ENCODE measurements around the gene PDF.
"Not testable (repeated sequence)": the region's sequence is repeated elsewhere in the genome, so short reads cannot be mapped to it uniquely, and the experiment has no call there.

The PDF gene

DNA sequence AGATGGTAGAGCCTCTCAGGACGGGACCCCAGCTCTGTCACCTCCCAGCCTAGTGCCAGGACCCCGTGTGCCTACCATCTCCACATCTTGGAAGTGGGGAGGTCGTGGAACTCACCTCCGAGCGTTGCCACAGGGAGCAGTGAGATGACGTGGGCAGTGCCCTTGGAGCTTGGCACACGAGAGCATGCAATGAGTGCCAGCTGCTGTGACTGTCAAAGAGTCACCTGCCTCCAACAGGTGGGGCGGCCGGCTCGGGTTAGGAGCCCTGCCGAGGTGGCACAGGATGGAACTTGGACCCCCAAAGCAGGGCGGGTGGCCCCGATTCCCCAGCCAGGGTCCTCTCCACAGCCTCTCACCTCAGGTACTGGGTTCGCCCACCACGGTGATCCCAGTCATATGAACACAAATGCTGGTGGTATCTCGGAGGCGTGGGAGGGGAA lies 13.8 kb downstream of the PDF start:
- DNase-seq (ENCODE audit: low read depth), result no peak

DNA sequence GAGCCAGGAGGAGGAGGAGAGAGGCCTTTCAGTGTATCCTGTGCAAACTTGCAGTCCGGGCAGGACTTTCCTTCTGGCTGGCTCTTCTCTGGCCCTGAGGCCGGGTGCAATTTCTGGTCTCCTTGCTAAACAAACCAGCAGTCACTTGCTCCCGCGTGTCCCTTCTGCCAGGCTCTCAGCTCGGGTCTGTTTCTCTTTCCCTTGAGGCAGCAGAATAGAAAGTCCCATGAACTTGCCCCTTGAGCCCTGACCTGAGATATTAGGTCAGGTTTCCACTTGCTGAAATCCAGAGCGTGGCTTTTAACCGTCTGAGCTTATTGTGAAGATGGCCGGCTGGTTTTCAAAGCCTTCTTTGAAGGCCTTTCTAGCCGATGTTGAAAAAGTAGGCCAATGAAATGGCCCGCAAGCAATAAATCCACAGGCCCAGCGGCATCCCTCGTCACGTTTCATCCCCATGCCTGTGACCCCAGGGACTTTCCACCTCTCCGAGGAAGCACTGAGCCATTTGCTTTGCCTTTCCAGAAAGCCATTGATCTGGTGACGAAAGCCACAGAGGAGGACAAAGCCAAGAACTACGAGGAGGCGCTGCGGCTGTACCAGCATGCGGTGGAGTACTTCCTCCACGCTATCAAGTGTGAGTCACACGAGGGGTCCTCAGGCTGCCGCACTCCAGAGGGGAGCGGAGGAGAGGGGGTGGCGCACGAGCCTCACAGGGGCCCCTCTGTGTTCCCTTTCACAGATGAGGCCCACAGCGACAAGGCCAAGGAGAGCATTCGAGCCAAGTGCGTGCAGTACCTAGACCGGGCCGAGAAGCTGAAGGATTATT lies 14.7 kb downstream of the PDF start:
- no peak for DNase-seq (ENCODE audit: low read depth)

- DNase-seq (ENCODE audit: low read depth), result no peak
Observed at GRCh38 chr16:69314534-69314933, 15.9 kb downstream of the PDF start.

- no peak for DNase-seq (ENCODE audit: low read depth)
Observed at GRCh38 chr16:69313469-69313868, 16.9 kb downstream of the PDF start.

DNA sequence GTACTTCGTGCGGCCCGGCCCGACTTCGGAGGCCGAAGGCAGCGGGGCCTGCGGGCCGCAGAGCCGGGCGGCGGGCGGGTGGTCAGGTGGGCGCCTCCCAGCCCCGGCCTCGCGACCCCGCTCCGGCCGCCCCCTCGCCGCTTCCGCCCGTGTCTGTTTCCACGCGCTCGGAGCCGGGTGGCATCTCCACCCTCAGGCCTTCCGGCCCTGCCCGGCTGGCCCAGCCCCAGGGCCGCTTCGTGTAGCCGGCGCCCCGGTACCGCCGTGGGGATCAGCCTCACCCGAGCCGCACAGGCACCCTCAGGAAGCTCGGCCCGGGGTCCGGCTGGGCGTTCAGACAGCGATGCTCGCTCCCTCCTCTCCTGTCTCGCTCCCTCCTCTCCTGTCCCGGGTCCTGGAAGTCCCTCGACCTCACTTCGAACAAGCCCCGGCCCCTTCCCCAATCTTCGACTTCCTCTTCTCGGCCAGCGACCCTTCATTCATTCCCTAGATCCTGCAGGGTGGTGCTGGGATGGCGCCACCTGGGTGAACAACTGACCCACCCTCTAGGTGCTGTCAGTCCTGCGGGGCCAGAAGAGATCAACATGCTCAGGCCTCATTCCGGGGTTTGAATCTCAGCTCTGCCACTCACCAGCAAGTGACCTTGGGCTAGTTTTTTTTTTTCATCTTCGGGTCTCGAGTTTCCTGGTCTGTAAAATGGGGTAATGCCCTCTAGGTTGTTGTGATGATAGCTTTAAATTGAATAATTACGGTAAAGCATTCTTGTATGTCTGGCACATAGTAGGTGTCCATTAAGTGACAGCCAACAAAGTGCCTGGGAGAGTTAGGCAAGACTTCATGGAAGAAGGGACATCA lies 18.6 kb downstream of the PDF start:
- peak; percentile 36 for DNase-seq (ENCODE audit: low read depth)

GRCh38 chr16:69310653-69311532 lies 19.5 kb downstream of the PDF start, which contains the start of gene VPS4A:
VPS4A (plus strand) TSS chr16:69311350; CDS start chr16:69311512, 162 bp downstream.
- DNase-seq (ENCODE audit: low read depth), result peak; percentile 95

DNA sequence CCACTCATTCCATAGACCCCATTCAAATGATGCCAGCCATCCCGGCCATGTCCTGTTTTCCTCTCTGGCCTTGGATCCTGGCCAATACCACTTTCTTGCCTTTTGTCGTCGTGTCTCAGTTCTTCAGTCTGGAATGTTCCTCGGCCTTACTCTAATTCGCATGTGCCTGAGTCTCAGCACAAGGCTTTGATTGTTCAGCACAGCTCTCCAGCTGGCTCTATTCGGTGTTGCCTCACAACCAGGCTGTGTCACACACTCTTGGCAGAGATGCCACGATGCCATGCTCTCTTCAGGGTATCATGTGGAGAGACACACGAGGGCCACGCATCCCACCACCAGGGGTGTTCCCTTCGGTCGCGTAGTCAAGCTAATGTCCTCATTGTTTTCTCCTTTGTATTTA lies 21.1 kb downstream of the PDF start:
- no peak for DNase-seq (ENCODE audit: low read depth)

DNA sequence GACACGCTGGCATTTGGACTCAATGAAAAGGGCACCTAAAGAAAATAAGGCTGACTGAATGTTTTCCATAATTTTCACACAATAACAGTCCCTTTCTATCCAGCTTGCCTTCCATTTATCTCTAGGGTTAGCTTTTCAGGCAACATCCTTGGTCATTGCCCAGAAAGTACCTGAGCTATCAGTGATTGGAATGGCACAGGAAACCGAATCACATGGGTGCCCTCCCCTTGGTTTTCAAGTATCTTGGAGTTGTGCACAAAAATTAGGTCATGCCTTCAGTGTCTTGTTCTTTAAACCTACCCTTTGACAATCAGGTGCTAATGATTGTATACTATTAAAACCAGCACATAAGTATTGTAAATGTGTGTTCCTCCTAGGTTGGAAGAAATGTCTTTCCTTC lies 22.5 kb downstream of the PDF start:
- no peak for DNase-seq (ENCODE audit: low read depth)

DNA sequence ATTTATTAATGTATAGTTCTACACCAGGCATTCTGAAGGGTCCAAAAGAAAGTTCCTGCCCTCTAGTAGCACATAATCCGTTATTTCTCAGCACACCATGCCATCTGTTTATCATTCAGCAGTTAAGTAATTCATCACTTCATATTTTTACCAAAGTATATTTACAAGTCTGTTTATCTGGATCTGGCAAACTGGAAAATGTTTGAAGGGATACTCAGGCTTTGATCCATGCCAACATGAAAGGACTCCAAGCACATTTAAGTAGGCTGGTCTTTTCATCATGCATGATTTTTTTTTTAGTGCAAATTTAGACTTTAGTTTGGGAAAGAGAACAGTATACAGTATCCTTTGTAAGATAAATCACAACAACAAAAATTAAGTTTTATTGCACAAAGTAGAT lies 23.3 kb downstream of the PDF start:
- DNase-seq (ENCODE audit: low read depth), result no peak

DNA sequence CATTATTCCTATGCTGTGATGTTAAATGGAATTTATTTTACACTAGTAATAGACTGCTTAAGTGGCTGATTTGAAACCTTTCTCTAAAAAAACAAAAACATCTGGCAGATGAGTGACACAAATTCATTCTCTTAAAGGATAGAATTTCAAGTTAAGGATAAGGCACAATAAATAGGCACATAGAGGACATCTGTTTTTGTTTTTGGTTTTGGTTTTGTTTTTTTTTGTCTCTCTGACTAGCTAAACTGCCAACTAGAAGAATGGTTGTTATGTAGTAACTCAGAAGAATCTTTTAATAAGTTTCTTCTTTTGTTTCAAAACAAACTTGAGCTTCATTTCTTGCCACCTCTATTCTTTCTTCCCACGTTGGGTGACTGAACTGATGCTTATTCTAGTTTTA lies 24.4 kb downstream of the PDF start:
- DNase-seq (ENCODE audit: low read depth), result no peak

DNA sequence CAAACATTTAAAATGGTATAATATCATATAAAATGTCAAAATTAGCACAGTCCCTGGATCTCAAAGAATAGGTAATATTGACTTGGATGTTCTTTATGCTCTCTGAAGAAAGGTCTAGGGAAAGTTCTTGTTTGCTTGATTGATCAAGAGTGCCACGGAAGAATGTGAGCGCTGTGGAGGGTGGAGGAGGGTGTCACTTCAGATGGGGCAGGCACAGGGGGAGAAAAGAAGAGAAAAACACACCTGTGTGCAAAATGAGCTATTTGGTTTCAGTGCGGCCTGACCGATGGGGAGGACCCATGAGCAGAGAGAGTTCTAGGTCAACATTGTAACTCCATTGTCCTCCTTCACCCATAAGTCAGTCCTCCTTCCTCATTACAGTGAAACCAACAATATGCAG lies 28.1 kb downstream of the PDF start:
- DNase-seq (ENCODE audit: low read depth), result no peak

DNA sequence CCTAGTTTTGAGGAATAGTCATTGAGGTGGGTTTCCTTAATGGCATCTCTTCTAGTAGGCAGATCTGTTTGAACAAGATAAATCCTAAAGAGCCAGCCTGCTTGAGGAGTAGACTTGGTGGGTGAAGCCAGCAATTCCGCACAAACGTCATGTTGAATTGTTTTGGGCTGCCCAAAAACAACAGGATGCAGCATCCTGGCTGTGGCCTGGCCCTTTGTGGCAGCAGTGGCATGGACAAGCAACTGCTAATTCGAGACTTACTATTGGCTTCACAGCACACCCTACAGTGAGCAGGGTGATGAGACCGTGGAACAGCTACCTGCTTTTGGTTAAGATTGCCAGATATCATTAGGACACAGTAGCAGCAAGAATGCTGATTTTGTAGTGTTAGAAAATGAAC lies 28.5 kb downstream of the PDF start:
- no peak for DNase-seq (ENCODE audit: low read depth)

DNA sequence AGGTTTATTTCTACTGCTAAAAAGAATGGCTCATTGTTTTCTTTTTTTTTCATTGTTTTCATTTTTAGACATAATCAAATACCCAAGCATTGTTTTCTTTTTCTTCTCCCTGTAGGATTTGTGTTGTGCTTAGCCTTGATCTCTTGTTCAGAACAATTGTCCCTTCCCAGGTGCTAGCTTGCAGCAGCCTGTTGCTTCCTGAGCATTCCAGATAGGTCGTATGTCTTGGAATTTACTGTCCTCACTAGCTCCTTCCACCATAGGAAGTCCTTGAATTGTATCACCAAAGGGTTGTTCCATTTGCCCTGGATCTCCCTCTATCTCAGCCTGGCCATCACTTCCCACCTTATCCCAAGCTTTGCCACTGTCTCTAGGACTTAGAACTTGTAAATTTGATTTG lies 29.2 kb downstream of the PDF start:
- no peak for DNase-seq (ENCODE audit: low read depth)

DNA sequence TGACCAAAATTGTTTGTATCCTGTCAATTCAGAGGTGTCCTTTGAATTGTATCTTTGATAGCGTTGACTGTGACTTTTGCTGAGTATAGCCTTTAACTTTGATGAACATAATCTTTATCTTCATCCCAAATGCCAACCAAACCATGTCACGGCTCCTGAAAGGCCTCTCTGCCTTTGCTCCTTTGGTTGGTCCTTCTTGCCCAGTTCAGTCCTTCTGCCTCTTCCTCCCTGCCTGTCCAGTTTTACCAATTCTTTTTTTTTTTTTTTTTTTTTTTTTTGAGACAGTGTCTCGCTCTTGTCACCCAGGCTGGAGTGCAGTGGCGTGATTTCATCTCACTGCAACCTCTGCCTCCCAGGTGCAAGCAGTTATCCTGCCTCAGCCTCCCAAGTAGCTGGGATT lies 32.1 kb downstream of the PDF start:
- no peak for DNase-seq (ENCODE audit: low read depth)

DNA sequence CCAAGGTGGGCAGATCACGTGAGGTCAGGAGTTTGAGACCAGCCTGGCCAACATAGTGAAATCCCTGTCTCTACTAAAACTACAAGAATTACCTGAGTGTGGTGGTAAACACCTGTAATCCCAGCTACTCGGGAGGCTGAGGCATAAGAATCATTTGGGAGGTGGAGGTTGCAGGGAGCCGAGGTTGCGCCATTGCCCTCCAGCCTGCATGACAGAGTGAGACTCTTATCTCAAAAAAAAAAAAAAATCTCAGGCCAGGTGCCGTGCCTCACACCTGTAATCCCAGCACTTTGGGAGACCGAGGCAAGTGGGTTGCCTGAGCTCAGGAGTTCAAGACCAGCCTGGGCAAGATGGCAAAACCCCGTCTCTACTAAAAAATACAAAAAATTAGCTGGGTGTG lies 33.6 kb downstream of the PDF start:
- not testable (repeated sequence) for DNase-seq (ENCODE audit: low read depth)

DNA sequence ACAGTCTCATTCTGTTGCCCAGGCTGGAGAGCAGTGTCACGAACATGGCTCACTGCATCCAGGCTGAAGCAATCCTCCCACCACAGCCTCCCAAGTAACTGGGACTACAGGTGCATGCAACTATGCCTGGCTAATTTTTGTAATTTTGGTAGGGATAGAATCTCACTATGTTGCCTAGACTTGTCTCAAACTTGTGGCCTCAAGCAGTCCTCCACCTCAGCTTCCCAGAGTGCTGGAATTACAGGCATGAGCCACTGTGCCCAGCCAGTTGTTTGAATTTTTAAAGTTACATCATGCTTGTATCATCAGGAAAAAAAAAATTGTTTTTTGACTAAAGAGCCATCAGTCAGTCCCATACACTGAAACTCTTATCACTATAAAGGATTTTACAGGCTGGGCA lies 36.3 kb downstream of the PDF start:
- DNase-seq (ENCODE audit: low read depth), result no peak

DNA sequence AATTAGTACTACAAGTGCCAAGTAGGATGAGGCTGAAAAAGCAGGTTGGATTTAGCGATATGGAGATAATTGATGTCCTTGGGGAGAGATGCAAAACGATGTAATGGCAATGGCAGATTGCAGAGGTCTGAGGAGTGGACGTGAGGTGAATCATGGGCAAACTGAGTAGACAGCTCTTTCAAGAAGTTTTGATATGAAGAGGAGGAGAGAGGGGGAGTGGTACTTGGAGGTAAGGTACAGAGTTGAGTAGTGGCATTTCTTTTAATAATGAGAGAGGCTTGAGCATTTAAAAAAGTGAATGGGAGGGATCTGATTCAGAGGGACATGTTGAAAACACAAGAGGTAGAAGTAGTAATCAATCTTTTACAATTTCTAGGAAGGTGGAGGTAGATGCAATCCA lies 37.0 kb downstream of the PDF start:
- DNase-seq (ENCODE audit: low read depth), result no peak

GRCh38 chr16:69291657-69292056 lies 38.7 kb downstream of the PDF start:
- DNase-seq (ENCODE audit: low read depth), result not testable (repeated sequence)

GRCh38 chr16:69286941-69287713 lies 43.3 kb downstream of the PDF start:
- peak; percentile 83 for DNase-seq (ENCODE audit: low read depth)

GRCh38 chr16:69285240-69285639 lies 45.1 kb downstream of the PDF start:
- no peak for DNase-seq (ENCODE audit: low read depth)

DNA sequence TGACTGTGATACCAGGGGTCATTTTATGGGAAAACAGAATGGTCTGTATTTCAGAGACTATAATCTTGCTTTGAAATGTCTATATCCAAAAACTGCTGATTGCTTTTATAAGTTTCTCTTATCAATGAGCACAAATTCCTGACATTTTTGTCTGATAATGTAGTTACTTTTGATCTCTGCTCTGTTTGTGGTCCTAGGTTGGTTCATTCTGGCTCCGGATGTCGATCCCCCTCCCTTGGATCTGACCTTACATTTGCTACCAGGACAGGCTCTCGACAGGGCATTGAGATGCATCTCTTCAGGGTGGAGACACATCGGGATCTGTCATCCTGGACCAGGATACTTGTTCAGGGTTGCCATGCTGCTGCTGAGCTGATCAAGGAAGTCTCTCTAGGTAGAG lies 46.5 kb downstream of the PDF start:
- no peak for DNase-seq (ENCODE audit: low read depth)
